ENCODE data around the gene COX4I2.

GRCh38 chr20:31677553-31678260, 40.0 kb downstream of the COX4I2 start:
- no peak for TF ChIP-seq CTCF (IDR thresholded peaks at IDR 0.05)
- no peak for TF ChIP-seq POLR2A (IDR thresholded peaks at IDR 0.05)
